22Rv1 (cell line): ENCODE data around the gene RXFP4.

Experiments used
- H3K27ac ChIP-seq: fragments of 450-650 bp; 2 replicates; pipeline ENCODE4 v1.5.1; 2017
- CTCF ChIP-seq: fragments of 450-650 bp; IDR thresholded peaks from 2 replicates; pipeline ENCODE4 v1.5.1; 2017; ENCODE audit warnings: mild to moderate bottlenecking
- ZFX ChIP-seq: fragments of 450-650 bp; IDR thresholded peaks from 2 replicates; pipeline ENCODE4 v1.6.1; 2017; ENCODE audit warnings: antibody characterized with exemption, borderline replicate concordance

The RXFP4 gene

GRCh38 chr1:155961937-155962336 is 20.5 kb downstream of the RXFP4 start:
- no peak overlapping the region for H3K27ac ChIP-seq
- TF ChIP-seq ZFX (no peak), CTCF (no peak)

DNA sequence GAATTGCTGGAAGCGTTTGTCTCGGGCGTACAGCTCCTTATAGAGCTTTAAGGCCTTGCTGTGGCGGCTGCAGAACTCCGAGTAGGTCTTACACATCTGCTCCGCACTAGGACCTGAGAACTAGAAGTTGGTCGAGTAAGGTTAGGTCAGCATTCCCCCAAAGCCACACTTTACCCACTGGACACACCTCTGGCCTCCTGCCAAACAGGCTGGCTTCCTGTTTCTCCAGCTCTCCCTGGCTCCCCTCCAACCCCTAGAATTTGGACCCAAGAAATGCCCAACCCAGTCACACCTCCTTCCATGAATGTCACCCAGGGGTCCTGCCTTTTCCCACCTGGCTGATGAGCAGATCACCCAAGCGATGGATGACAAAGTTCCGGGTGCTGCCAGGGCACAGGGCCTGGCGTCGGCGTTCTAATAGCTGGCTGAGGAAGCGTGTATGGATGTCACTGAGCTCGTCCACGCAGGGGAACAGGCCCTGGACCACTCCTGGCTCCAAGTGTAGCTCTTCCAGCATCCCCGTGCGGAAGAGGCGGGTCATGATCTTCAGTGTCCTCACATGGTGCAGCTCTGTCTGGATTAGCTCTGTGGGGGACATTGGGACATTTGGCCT is 21.3 kb downstream of the RXFP4 start:
- no peak overlapping the region for H3K27ac ChIP-seq

DNA sequence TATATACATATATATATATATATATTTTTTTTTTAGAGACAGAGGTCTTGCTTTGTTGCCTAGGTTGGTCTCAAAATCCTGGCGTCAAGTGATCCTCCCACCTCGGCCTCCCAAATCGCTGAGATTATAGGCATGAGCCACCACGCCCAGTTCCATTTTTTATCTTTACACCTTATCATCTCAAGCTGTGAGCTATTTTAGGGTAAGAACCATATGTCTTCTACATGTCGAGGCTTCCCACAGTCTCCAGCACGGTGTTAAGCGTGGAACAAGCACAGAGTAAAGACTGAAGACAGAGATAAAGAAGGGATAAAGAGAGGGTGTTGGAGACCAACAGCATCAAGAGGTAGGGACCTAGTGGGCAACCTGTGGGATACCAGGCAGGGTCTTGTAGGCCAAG is 22.8 kb downstream of the RXFP4 start:
- no peak overlapping the region for H3K27ac ChIP-seq
- no peak for TF ChIP-seq ZFX
- TF ChIP-seq CTCF: no peak

More for the DNA sequence above, 21.3 kb downstream of the RXFP4 start:
- no peak for TF ChIP-seq CTCF
- no peak for TF ChIP-seq ZFX

DNA sequence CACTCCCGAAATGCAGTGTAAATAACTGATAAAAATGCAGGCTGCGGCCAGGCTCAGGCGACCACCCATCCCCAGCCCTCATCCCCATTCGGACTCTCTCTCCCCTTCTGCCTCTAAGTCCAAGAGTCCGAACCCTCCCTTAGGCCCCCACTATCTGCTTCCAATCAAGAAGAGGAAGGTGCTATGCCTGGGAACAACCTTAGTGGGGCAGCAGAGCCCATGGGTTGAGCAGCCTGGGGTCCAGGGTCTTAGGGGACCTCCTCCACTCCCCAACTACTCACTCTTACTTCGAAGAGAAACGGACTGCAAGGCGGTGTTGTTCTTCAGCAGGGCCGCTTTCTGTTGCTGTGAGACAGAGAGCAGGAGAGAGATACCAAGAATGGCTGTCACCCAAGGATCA is 24.7 kb downstream of the RXFP4 start:
- H3K27ac ChIP-seq: no peak overlapping the region
- TF ChIP-seq ZFX (no peak), CTCF (peak; percentile 24; the same call in 1 of the 2 replicates)

DNA sequence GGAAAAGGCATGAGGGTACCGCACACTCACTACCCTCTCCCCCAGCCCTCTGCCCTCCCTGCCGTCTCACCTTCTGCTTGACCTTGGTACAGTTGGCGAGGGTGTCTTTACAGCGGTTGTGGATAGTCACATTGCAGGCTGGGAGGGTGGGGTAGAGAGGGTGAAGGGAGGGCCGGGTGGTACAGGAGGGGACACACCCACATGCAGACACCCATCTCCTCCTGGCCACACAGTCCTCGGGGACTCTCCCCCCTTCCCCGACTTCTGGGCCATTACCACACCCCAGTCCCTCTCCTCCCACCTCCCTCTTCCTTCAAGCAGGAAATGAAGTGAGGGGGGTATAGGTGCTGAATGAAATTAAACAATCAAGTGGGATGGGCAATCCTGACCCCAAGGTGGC is 25.3 kb downstream of the RXFP4 start:
- no peak for TF ChIP-seq CTCF
- no peak for TF ChIP-seq ZFX
- H3K27ac ChIP-seq: no peak overlapping the region

DNA sequence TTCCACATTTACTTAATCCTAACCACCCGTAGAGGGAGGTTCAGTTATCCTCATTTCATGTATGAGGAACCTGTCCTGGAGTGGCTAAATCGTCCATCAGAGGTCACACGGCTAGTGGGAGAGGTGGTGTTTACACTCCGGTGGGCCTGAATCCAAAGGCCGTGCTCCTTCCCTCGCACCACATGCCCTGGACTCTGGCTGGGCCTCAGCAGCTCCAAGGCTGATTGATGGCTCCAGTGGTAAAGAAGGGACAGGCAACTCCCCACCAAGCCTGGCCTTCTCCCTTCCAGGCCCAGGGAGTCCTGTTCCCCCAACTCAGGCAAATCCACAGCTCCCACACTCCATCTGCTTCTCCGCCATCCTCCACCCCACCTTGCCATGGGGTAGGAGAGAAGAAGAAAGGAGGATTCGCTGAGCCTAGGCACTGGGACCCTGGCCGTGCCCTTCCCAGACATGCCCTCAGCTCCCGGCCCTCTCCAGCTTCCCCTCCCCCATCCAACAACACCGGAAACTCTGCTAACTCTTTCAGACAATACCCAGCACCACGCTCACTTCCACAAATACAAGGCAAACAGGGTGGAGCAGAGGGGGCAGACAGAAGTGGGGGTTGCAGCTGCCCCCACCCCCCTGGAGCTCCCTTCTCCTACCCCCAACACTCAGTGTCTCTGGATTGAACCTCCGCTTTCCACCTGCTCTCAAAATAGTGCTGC is 26.1 kb downstream of the RXFP4 start:
- TF ChIP-seq CTCF: no peak
- no peak overlapping the region for H3K27ac ChIP-seq

DNA sequence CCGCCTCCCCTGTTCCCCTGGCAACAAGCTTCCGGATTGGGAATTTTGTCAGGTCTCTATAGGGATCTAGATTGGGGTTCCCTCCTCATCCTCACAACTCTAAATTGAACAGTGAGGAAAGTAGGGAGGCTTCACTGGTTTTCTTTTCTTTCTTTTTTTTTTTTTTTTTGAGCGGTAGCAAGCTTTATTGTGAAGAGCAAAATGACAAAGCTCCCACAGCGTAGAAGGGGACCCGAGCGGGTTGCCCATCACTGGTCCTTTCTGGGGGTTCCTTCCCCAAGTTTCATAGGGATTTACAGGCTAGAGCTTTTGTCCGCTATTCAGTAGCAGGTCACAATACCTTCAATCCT is 26.6 kb downstream of the RXFP4 start:
- no peak overlapping the region for H3K27ac ChIP-seq
- no peak for TF ChIP-seq ZFX
- TF ChIP-seq CTCF: no peak
